ENCODE results near the gene OSBPL6. TPM values are rescaled to one million over a fixed set of nuclear protein-coding genes. Genes with fewer than 3 reads are reported as not detected.

OSBPL6 gene
- total and polyA plus RNA-seq, 2 of the 13 experiments (the other 11 are each of a cell fraction or from before 2014, with no cell fraction given), result 0.03 to 0.11 TPM

GRCh38 chr2:178395941-178396570, 201.7 kb downstream of the OSBPL6 start:
- in situ Hi-C loops (cut with HindIII; ENCODE audit: extremely low pct_ligation_motif_present, low pct_unique_long_range_greater_than_20kb), result no loop called here
- Histone ChIP-seq H3K9ac (ENCODE audit: insufficient read depth, low read depth, low read length) (no peak overlapping the region), H3K27me3 (ENCODE audit: control insufficient read depth in 1 of 2, insufficient read depth in 2 of 2, low read length in 2 of 2) (no peaks in the 10 kb centered on the region), H2AFZ (ENCODE audit: low read length) (no peak overlapping the region), H3K36me3 (replicated peaks in 1 of 2; ENCODE audit: control insufficient read depth in 1 of 2, insufficient read depth in 2 of 2, low read length in 2 of 2) (no peaks in the 10 kb centered on the region), H3K9me3 (ENCODE audit: low read length) (no peaks in the 10 kb centered on the region), H3K4me1 (ENCODE audit: insufficient read depth, low read length) (no peaks in the 10 kb centered on the region), H3K4me2 (ENCODE audit: low read depth, low read length) (no peak overlapping the region), H3K79me2 (ENCODE audit: insufficient read depth, low read length) (no peaks in the 10 kb centered on the region), H4K20me1 (ENCODE audit: insufficient read depth, low read length) (no peaks in the 10 kb centered on the region), H3K27ac (ENCODE audit: extremely low read length, insufficient read depth, low read length) (no peak overlapping the region), H3K4me3 (replicated peaks in 1 of 3; ENCODE audit: insufficient read depth in 1 of 3, low read depth in 2 of 3, low read length in 3 of 3) (no peak overlapping the region)
- WGBS (ENCODE audit: low lambda C conversion rate), result 21% methylated on average over 8 of the region's 8 CpGs
- FAIRE-seq (no peak), ATAC-seq (no peak), DNase-seq (ENCODE audit: low spot score) (no peak)
- POLR2A ChIA-PET, result no interaction called here
- CTCF ChIA-PET (ENCODE audit: low intra/inter-chr PET ratio, low total read pairs), result interaction anchor here (0.7 to 4.3 kb wide), 2 partner anchors 19 to 126 kb away, joined by 4 to 24 read pairs; no protein-coding TSS in a partner anchor
- intact Hi-C loops (cut with micrococcal nuclease; ENCODE audit: unreplicated experiment), result loop anchor here (5.0 kb wide), 1 partner anchor 284 kb away; the partner anchor contains the start of gene RBM45
- TF ChIP-seq CBX1 (IDR thresholded peaks at IDR 0.05; ENCODE audit: low read depth), result no peak
- no peak for TF ChIP-seq CAMTA2 (CRISPR knock-in tag; IDR thresholded peaks at IDR 0.05; ENCODE audit: borderline replicate concordance)
- no peak for TF ChIP-seq ZNF274 (CRISPR knock-in tag; IDR thresholded peaks at IDR 0.05)
- no peak for TF ChIP-seq ZNF3 (CRISPR knock-in tag; IDR thresholded peaks at IDR 0.05)
- no peak for TF ChIP-seq ZNF549 (CRISPR knock-in tag; IDR thresholded peaks at IDR 0.05)
- no peak for TF ChIP-seq ATF1 (CRISPR knock-in tag; IDR thresholded peaks at IDR 0.05)
- no peak for TF ChIP-seq CHD4 (IDR thresholded peaks at IDR 0.05; ENCODE audit: borderline replicate concordance, low read length)
- TF ChIP-seq, protein P1, sequence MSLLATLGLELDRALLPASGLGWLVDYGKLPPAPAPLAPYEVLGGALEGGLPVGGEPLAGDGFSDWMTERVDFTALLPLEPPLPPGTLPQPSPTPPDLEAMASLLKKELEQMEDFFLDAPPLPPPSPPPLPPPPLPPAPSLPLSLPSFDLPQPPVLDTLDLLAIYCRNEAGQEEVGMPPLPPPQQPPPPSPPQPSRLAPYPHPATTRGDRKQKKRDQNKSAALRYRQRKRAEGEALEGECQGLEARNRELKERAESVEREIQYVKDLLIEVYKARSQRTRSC (CRISPR knock-in tag; IDR thresholded peaks at IDR 0.05; ENCODE audit: low read depth), result no peak
- TF ChIP-seq SPEN (CRISPR knock-in tag; IDR thresholded peaks at IDR 0.05; ENCODE audit: low read depth), result no peak
- BruUV-seq (replicated peaks), result no TSS peak
